ENCODE data around the gene GREB1L. TPM values are rescaled to one million over a fixed set of nuclear protein-coding genes. Genes with fewer than 3 reads are reported as not detected.

GREB1L gene
- total and polyA plus RNA-seq, 2 donors (not counting 1 experiment from before 2014, with no cell fraction given) = not detected

- ChIA-PET CTCF (no interaction called here), POLR2A (no interaction called here)
- Histone ChIP-seq H4K20me1 (ENCODE audit: control insufficient read depth, insufficient read depth, low read length, poor library complexity, severe bottlenecking) (no peaks in the 10 kb centered on the region), H3K4me2 (replicated peaks; ENCODE audit: low read depth, low read length, poor library complexity, severe bottlenecking) (no peak overlapping the region), H3K79me2 (ENCODE audit: control insufficient read depth, insufficient read depth, low read length) (no peaks in the 10 kb centered on the region), H3K36me3 (replicated peaks in 1 of 2; ENCODE audit: control extremely low read depth in 1 of 2, control insufficient read depth in 1 of 2, extremely low read depth in 1 of 2, insufficient read depth in 2 of 2, low read length in 1 of 2) (no peaks in the 10 kb centered on the region), H2AFZ (ENCODE audit: insufficient read depth, low read depth, low read length, poor library complexity, severe bottlenecking) (no peak overlapping the region), H3K4me3 (ENCODE audit: control extremely low read depth in 1 of 5, extremely low read depth in 1 of 5, insufficient read depth in 1 of 5, low read depth in 2 of 5, low read length in 4 of 5) (no peak overlapping the region), H3K9ac (ENCODE audit: low read length) (no peak overlapping the region), H3K4me1 (ENCODE audit: control insufficient read depth in 2 of 2, insufficient read depth in 2 of 2, low read length in 2 of 2) (no peaks in the 10 kb centered on the region), H3K27ac (ENCODE audit: low read length in 2 of 2) (no peak overlapping the region), H3K9me3 (ENCODE audit: control extremely low read depth in 1 of 3, control insufficient read depth in 2 of 3, insufficient read depth in 1 of 3, low read length in 2 of 3) (peaks cover 0 to 6% (median 0%) of the 10 kb centered on the region in 3 donors), H3K27me3 (replicated peaks in 1 of 4; ENCODE audit: control extremely low read depth in 1 of 4, control insufficient read depth in 3 of 4, insufficient read depth in 4 of 4, low read length in 3 of 4) (no peaks in the 10 kb centered on the region)
- 100% methylated on average over 3 of the region's 5 CpGs for WGBS (ENCODE audit: insufficient coverage)
- H3K27ac Mint-ChIP-seq = no peak overlapping the region
- H3K4me1 Mint-ChIP-seq = no peaks in the 10 kb centered on the region
- no peaks in the 10 kb centered on the region for H3K9me3 Mint-ChIP-seq (ENCODE audit: insufficient read depth)
- H3K4me3 Mint-ChIP-seq = no peak overlapping the region
- no peaks in the 10 kb centered on the region for H3K27me3 Mint-ChIP-seq
- TF ChIP-seq CTCF (IDR thresholded peaks at IDR 0.05) (no peak), EZH2 (IDR thresholded peaks at IDR 0.05; ENCODE audit: borderline replicate concordance, insufficient read depth, low read depth, low read length, poor library complexity, severe bottlenecking) (no peak)
- ATAC-seq (ENCODE audit: low read depth) (no peak), DNase-seq (no peak)
- intact Hi-C loops (cut with micrococcal nuclease) = no loop called here
These were observed 271.7 kb downstream of the GREB1L start for GRCh38 chr18:21513741-21514140.

- no peaks in the 10 kb centered on the region for H3K4me1 Mint-ChIP-seq
- WGBS (ENCODE audit: insufficient coverage) = 100% methylated on average over 5 of the region's 6 CpGs
- Histone ChIP-seq H3K36me3 (replicated peaks in 1 of 2; ENCODE audit: control extremely low read depth in 1 of 2, control insufficient read depth in 1 of 2, extremely low read depth in 1 of 2, insufficient read depth in 2 of 2, low read length in 1 of 2) (peaks cover 6 to 15% of the 10 kb centered on the region in 2 experiments), H4K20me1 (ENCODE audit: control insufficient read depth, insufficient read depth, low read length, poor library complexity, severe bottlenecking) (no peaks in the 10 kb centered on the region), H3K4me1 (ENCODE audit: control insufficient read depth in 2 of 2, insufficient read depth in 2 of 2, low read length in 2 of 2) (no peaks in the 10 kb centered on the region), H2AFZ (ENCODE audit: insufficient read depth, low read depth, low read length, poor library complexity, severe bottlenecking) (no peak overlapping the region), H3K4me3 (ENCODE audit: control extremely low read depth in 1 of 5, extremely low read depth in 1 of 5, insufficient read depth in 1 of 5, low read depth in 2 of 5, low read length in 4 of 5) (no peak overlapping the region), H3K79me2 (ENCODE audit: control insufficient read depth, insufficient read depth, low read length) (no peaks in the 10 kb centered on the region), H3K9ac (ENCODE audit: low read length) (no peak overlapping the region), H3K27ac (ENCODE audit: low read length in 2 of 2) (no peak overlapping the region), H3K4me2 (replicated peaks; ENCODE audit: low read depth, low read length, poor library complexity, severe bottlenecking) (no peak overlapping the region), H3K27me3 (replicated peaks in 1 of 4; ENCODE audit: control extremely low read depth in 1 of 4, control insufficient read depth in 3 of 4, insufficient read depth in 4 of 4, low read length in 3 of 4) (no peaks in the 10 kb centered on the region), H3K9me3 (ENCODE audit: control extremely low read depth in 1 of 3, control insufficient read depth in 2 of 3, insufficient read depth in 1 of 3, low read length in 2 of 3) (no peaks in the 10 kb centered on the region)
- H3K4me3 Mint-ChIP-seq = no peak overlapping the region
- CTCF ChIA-PET = no interaction called here
- POLR2A ChIA-PET = no interaction called here
- DNase-seq (no peak), ATAC-seq (ENCODE audit: low read depth) (no peak)
- no peak for TF ChIP-seq CTCF (IDR thresholded peaks at IDR 0.05)
- TF ChIP-seq EZH2 (IDR thresholded peaks at IDR 0.05; ENCODE audit: borderline replicate concordance, insufficient read depth, low read depth, low read length, poor library complexity, severe bottlenecking) = no peak
- no peaks in the 10 kb centered on the region for H3K27me3 Mint-ChIP-seq
- H3K9me3 Mint-ChIP-seq (ENCODE audit: insufficient read depth) = no peaks in the 10 kb centered on the region
- no peak overlapping the region for H3K27ac Mint-ChIP-seq
- intact Hi-C loops (cut with micrococcal nuclease) = no loop called here
These were observed 280.5 kb downstream of the GREB1L start for GRCh38 chr18:21522530-21522929.

All from B cell (primary cell).